ENCODE results near the gene PICALM.

DNA sequence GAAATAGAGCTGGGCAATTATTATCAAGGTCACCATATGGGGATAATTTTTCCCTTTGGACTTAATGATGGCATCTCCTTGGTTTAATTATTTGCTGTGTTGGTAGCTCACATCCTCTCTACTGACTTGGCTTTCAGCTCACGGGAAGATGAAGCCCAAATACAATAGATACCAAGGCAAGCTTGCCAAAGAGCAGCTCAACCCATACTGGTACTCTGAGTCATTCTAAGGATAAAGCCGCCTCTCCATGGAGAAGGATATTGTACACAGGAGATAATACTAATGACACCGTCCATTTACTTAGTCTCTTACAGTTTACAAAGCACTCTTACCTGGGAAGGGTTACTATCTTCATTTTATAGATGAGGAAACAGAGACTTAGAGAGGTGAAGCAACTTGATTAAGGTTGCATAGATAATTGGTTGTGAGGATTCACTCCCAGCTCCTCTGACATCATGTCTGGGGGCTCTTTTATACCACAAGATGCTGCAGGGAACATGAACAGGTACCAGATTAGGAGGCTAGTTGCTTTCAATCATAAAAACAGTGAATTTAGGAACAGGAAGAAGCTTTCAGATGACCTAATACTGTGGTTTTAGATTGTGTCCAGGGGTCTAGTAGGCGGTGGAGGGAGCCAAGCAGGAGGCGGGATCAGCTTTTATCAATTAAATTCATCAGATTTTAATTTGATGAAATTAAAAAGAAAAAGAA lies 48.3 kb upstream of the PICALM start:
- TF ChIP-seq, protein P1, sequence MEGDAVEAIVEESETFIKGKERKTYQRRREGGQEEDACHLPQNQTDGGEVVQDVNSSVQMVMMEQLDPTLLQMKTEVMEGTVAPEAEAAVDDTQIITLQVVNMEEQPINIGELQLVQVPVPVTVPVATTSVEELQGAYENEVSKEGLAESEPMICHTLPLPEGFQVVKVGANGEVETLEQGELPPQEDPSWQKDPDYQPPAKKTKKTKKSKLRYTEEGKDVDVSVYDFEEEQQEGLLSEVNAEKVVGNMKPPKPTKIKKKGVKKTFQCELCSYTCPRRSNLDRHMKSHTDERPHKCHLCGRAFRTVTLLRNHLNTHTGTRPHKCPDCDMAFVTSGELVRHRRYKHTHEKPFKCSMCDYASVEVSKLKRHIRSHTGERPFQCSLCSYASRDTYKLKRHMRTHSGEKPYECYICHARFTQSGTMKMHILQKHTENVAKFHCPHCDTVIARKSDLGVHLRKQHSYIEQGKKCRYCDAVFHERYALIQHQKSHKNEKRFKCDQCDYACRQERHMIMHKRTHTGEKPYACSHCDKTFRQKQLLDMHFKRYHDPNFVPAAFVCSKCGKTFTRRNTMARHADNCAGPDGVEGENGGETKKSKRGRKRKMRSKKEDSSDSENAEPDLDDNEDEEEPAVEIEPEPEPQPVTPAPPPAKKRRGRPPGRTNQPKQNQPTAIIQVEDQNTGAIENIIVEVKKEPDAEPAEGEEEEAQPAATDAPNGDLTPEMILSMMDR (IDR thresholded peaks at IDR 0.05) = no peak
- TF ChIP-seq POLR2A (IDR thresholded peaks at IDR 0.05) = no peak
